ENCODE measurements around the gene PRDM16. TPM values are rescaled to one million over a fixed set of nuclear protein-coding genes. Genes with fewer than 3 reads are reported as not detected.

Gene PRDM16
- total RNA-seq, 1 donor from 2014 or later = 0.79 TPM

DNA sequence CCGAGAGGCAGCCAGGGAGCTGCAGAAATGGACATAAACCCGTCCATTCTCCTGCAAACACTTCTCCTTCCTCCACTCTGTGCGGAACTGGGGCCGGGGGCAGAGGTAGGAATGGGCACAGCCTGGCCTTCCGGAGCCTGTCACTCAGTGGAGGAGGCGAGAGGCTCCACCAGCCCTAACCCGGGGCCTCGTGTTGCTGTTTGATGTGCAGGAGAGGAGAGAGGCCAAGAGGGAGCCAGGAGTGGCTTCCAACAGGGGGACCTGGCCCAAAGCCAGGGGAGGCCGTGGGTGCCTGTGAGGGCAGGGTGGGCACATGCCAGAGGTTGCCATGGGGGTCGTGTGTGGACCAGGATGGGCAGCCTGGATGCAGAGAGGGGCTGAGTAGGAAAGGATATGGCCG, 227.3 kb downstream of the PRDM16 start:
- no peak for DNase-seq (ENCODE audit: low read depth)

GRCh38 chr1:3296826-3297225, 227.8 kb downstream of the PRDM16 start:
- no peak for FAIRE-seq
- no peaks in the 10 kb centered on the region for H3K27me3 ChIP-seq (ENCODE audit: control insufficient read depth, insufficient read depth, low read length)
- H3K36me3 ChIP-seq (ENCODE audit: control insufficient read depth, insufficient read depth, low read length) = no peaks in the 10 kb centered on the region
- H3K4me3 ChIP-seq (ENCODE audit: low read depth, low read length) = no peak overlapping the region
- DNase-seq (ENCODE audit: low read depth) = no peak
- TF ChIP-seq, protein P1, sequence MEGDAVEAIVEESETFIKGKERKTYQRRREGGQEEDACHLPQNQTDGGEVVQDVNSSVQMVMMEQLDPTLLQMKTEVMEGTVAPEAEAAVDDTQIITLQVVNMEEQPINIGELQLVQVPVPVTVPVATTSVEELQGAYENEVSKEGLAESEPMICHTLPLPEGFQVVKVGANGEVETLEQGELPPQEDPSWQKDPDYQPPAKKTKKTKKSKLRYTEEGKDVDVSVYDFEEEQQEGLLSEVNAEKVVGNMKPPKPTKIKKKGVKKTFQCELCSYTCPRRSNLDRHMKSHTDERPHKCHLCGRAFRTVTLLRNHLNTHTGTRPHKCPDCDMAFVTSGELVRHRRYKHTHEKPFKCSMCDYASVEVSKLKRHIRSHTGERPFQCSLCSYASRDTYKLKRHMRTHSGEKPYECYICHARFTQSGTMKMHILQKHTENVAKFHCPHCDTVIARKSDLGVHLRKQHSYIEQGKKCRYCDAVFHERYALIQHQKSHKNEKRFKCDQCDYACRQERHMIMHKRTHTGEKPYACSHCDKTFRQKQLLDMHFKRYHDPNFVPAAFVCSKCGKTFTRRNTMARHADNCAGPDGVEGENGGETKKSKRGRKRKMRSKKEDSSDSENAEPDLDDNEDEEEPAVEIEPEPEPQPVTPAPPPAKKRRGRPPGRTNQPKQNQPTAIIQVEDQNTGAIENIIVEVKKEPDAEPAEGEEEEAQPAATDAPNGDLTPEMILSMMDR (IDR thresholded peaks at IDR 0.05; ENCODE audit: insufficient read depth, low read length, severe bottlenecking) = no peak

More for the DNA sequence above, 227.3 kb downstream of the PRDM16 start:
- H3K36me3 ChIP-seq (ENCODE audit: control insufficient read depth, insufficient read depth, low read length) = no peaks in the 10 kb centered on the region
- no peaks in the 10 kb centered on the region for H3K27me3 ChIP-seq (ENCODE audit: control insufficient read depth, insufficient read depth, low read length)
- no peak overlapping the region for H3K4me3 ChIP-seq (ENCODE audit: low read depth, low read length)
- TF ChIP-seq, protein P1 (IDR thresholded peaks at IDR 0.05; ENCODE audit: insufficient read depth, low read length, severe bottlenecking) = no peak
- FAIRE-seq = no peak

GRCh38 chr1:3297756-3298155, 228.8 kb downstream of the PRDM16 start:
- no peak for FAIRE-seq
- no peak for DNase-seq (ENCODE audit: low read depth)
- Histone ChIP-seq H3K27me3 (ENCODE audit: control insufficient read depth, insufficient read depth, low read length) (no peaks in the 10 kb centered on the region), H3K36me3 (ENCODE audit: control insufficient read depth, insufficient read depth, low read length) (no peaks in the 10 kb centered on the region), H3K4me3 (ENCODE audit: low read depth, low read length) (no peak overlapping the region)
- TF ChIP-seq, protein P1 (IDR thresholded peaks at IDR 0.05; ENCODE audit: insufficient read depth, low read length, severe bottlenecking) = no peak

DNA sequence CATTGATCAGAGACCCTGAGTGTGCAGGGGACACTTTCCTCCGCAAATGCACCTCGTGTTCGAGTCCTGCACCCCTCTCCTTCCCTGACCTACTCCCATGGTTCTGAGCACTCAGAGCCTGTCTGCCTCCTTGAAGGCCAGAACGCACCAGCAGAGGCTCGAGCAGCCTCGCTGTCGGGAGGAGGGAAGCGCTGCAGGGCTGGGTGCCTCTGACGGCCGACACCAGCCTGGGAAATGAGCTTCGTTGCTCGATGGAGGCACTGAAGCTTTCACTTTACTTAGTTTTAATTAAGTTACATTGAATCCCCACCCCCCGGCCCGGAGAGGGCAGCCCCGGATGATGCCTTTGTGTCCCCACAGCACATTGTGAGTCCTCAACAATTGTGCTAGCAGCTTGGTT, 229.2 kb downstream of the PRDM16 start:
- no peak for DNase-seq (ENCODE audit: low read depth)
- Histone ChIP-seq H3K4me3 (ENCODE audit: low read depth, low read length) (no peak overlapping the region), H3K36me3 (ENCODE audit: control insufficient read depth, insufficient read depth, low read length) (no peaks in the 10 kb centered on the region), H3K27me3 (ENCODE audit: control insufficient read depth, insufficient read depth, low read length) (no peaks in the 10 kb centered on the region)
- FAIRE-seq = no peak
- TF ChIP-seq, protein P1 (IDR thresholded peaks at IDR 0.05; ENCODE audit: insufficient read depth, low read length, severe bottlenecking) = no peak

DNA sequence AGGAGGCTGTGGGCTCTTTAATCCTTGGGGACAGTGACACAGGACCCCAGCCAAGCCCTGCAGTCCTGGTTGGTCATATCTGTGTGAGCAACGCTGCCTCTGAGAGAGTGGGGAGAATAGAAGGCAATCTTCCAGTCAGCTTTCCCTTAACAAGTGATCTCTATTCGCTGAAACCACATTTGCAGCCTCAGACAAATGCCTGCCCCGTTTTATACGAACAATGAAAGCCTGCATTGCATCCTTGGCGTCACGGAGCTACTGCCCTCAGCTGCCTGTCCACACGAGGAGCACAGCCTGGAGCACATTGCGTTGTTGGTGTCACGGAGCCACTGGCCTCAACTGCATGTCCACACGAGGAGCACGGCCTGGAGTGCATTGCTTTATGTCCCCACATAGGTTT, 235.2 kb downstream of the PRDM16 start:
- DNase-seq (ENCODE audit: low read depth) (no peak), FAIRE-seq (no peak)
- no peaks in the 10 kb centered on the region for H3K27me3 ChIP-seq (ENCODE audit: control insufficient read depth, insufficient read depth, low read length)
- H3K36me3 ChIP-seq (ENCODE audit: control insufficient read depth, insufficient read depth, low read length) = no peaks in the 10 kb centered on the region
- H3K4me3 ChIP-seq (ENCODE audit: low read depth, low read length) = no peak overlapping the region
- TF ChIP-seq, protein P1 (IDR thresholded peaks at IDR 0.05; ENCODE audit: insufficient read depth, low read length, severe bottlenecking) = no peak

GRCh38 chr1:3304692-3305091, 235.7 kb downstream of the PRDM16 start:
- no peak for DNase-seq (ENCODE audit: low read depth)
- FAIRE-seq = no peak
- H3K36me3 ChIP-seq (ENCODE audit: control insufficient read depth, insufficient read depth, low read length) = no peaks in the 10 kb centered on the region
- TF ChIP-seq, protein P1 (IDR thresholded peaks at IDR 0.05; ENCODE audit: insufficient read depth, low read length, severe bottlenecking) = no peak
- no peak overlapping the region for H3K4me3 ChIP-seq (ENCODE audit: low read depth, low read length)
- no peaks in the 10 kb centered on the region for H3K27me3 ChIP-seq (ENCODE audit: control insufficient read depth, insufficient read depth, low read length)

All from bronchial epithelial cell (primary cell).